ENCODE results near the gene PRSS33. TPM values are rescaled to one million over a fixed set of nuclear protein-coding genes. Genes with fewer than 3 reads are reported as not detected.

PRSS33 gene
- not detected in 2 replicates for total RNA-seq

GRCh38 chr16:2787406-2787805 lies at the start of gene PRSS33:
PRSS33 (minus strand) TSS chr16:2787560; CDS start chr16:2786547, 1,013 bp downstream.

DNA sequence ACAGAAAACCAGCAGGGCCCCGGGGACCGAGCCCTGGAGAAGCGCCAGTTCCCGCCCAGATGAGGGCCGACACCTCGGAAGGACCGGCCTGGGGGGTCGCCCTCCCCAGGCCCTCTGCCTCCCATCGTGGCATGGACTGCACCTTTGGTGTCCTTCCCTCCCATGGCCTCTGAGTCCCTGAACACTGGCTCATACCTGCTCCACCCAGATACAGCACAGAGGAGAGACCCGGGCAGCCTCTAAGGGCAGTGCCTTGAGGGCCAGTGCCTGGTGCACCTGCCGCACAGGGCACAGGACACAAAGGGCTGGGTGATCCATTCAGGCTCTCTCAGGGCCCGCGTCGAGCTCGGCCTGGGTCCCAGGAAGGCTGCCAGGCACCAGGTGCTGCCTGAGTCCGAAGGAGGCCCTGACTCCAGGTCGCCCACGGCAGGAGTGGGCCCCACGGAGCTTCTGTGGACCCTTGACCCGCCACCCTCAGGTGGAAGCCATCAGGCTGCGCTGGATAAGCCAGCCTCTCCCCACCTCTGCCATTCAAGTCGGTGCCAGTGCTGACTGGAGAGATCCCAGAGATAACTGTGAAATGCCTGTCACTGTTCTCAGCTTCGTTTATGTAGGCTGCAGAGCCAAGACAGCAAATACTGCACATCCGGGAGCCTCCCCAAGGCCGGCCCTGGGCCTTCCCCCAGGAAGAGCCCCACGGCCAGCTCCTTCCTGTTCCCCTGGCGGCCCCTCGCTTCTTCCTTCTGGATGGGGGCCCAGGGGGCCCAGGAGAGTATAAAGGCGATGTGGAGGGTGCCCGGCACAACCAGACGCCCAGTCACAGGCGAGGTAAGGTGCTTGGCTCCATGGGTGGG lies 42.4 kb upstream of the PRSS33 start, which contains the start of gene ZG16B:
Gene ZG16B (plus strand): TSS at position 803 of the 854 bp plus-strand sequence. CDS start 139 bp downstream, outside the sequence.

DNA sequence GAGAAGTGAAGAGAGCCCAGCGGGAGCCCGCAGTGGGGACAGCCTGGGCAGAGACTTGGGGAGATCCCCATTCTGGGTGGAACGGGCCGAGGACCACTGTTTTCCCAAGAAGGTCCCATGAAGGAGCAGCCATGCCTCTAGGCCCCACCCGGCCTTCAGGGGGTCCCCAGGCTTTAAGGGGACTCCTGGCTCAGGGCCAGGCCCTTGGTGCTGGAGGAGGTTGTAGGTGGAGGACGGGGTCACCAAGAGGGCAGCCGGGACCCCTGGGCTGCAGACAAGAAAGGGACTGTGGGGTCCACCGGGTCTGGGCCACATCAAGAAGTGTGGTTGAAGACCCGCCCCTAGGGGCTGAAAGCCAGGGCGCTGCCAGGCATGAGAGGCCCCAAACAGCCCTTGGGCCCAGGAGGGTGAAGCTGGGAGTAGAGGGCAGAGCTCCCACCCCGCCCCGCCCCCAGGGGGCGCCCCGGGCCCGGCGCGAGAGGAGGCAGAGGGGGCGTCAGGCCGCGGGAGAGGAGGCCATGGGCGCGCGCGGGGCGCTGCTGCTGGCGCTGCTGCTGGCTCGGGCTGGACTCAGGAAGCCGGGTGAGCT lies 29.5 kb upstream of the PRSS33 start, which contains the start of gene PRSS21:
Gene PRSS21 (plus strand): TSS at position 487 of the 589 bp plus-strand sequence. CDS start 32 bp downstream, at position 519.

GRCh38 chr16:2777231-2777902 lies 10.0 kb downstream of the PRSS33 start, which contains the start of gene ELOB:
ELOB (minus strand) TSS chr16:2777280; CDS start chr16:2777239, 41 bp downstream.

DNA sequence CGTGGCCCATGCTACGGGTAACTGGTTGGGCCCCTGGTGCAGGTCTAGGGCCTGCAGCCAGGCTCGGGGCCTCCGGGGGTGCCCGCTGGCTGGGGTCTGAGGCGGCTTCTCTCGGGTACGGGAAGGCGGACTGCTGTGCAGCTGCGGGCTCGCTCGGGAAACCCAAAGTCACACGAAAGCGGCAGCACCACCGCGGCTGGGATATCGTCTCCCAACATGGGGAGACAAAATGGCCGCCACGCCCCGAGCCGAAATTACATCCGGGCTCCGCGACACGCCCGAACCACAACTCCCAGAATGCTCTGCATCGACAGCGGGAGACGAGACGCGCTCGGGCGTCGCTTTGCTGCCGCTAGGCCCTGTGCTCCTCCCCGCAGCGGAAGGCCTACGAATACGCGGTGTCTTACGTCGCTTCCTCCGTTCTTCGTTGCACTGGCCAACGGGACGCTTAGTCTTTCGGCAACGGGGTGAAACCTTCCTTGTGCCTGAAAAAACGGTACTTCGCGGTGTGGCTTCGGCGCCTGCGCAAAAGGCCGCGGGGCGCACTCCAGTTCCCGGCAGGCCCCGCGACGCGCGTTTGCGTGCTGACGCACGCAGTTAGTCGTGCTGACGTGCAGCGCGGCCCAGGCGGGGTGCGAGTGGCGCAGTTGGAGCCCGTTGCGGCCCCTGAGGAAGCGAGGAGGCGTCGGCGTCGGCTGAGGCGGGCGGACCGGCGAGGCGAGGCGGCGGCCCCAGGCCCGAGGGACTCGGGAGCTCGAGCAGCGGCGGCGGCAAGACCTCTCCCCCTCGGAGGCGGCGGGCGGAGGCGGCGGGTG lies 35.1 kb downstream of the PRSS33 start, which contains the start of gene SRRM2:
Gene SRRM2 (plus strand): TSS at position 604 of the 815 bp plus-strand sequence. CDS start 3,727 bp downstream, outside the sequence.

Other genes with a start within 250 kb of the PRSS33 start
- 23.1 and 27.8 TPM in 2 replicates for gene PDPK1, start 249.5 kb downstream of the PRSS33 start, total RNA-seq
- gene KCTD5, start 105.0 kb downstream of the PRSS33 start, total RNA-seq = 24.7 and 26.1 TPM in 2 replicates
- gene PRSS27, start 67.3 kb downstream of the PRSS33 start, total RNA-seq = 0.66 and 0.75 TPM in 2 replicates
- 48.1 and 55.3 TPM in 2 replicates for gene SRRM2, start 34.9 kb downstream of the PRSS33 start, total RNA-seq
- 377 and 396 TPM in 2 replicates for gene ELOB, start 10.3 kb downstream of the PRSS33 start, total RNA-seq
- gene PRSS41, start 10.9 kb upstream of the PRSS33 start, total RNA-seq = not detected in 2 replicates
- 1.6 and 3.4 TPM in 2 replicates for gene PRSS21, start 29.7 kb upstream of the PRSS33 start, total RNA-seq
- gene ZG16B, start 42.7 kb upstream of the PRSS33 start, total RNA-seq = 0.55 and 0.87 TPM in 2 replicates
- gene PRSS22, start 70.6 kb upstream of the PRSS33 start, total RNA-seq = 0.12 and 1.5 TPM in 2 replicates
- gene FLYWCH2, start 95.7 kb upstream of the PRSS33 start, total RNA-seq = 65.2 and 78.6 TPM in 2 replicates
- 50.8 and 70.2 TPM in 2 replicates for gene FLYWCH1, start 124.4 kb upstream of the PRSS33 start, total RNA-seq
- gene KREMEN2, start 176.7 kb upstream of the PRSS33 start, total RNA-seq = 0.11 TPM in 1 of 2 replicates, not detected in the other
- gene PAQR4, start 181.8 kb upstream of the PRSS33 start, total RNA-seq = 3.6 and 11.2 TPM in 2 replicates
- gene PKMYT1, start 192.9 kb upstream of the PRSS33 start, total RNA-seq = 3.5 and 16.8 TPM in 2 replicates
- gene CLDN9, start 225.4 kb upstream of the PRSS33 start, total RNA-seq = not detected in 2 replicates
- not detected in 2 replicates for gene CLDN6, start 230.6 kb upstream of the PRSS33 start, total RNA-seq
- 269 and 359 TPM in 2 replicates for gene TNFRSF12A, start 232.8 kb upstream of the PRSS33 start, total RNA-seq
- gene HCFC1R1, start 236.4 kb upstream of the PRSS33 start, total RNA-seq = 4.6 and 17.7 TPM in 2 replicates
- 31.4 and 32.7 TPM in 2 replicates for gene THOC6, start 236.5 kb upstream of the PRSS33 start, total RNA-seq
- under 0.01 and 0.25 TPM in 2 replicates for gene BICDL2, start 249.4 kb upstream of the PRSS33 start, total RNA-seq

Measured in uterine smooth muscle cell (primary cell).